ENCODE data around the gene MARCO. TPM values are rescaled to one million over a fixed set of nuclear protein-coding genes. Genes with fewer than 3 reads are reported as not detected.
"Not testable (repeated sequence)": the region's sequence is repeated elsewhere in the genome, so short reads cannot be mapped to it uniquely, and the experiment has no call there.

The MARCO gene
- total and polyA plus RNA-seq, 12 donors, result 0.44 to 149 (median 34.4) TPM

- Histone ChIP-seq H3K9me3 (replicated peaks in 1 of 3) (no peaks in the 10 kb centered on the region), H3K36me3 (replicated peaks in 1 of 2) (no peaks in the 10 kb centered on the region), H3K27me3 (no peaks in the 10 kb centered on the region), H3K4me3 (no peak overlapping the region), H3K27ac (no peak overlapping the region), H3K4me1 (replicated peaks in 1 of 2) (no peaks in the 10 kb centered on the region)
- 24 to 42% (median 36%) methylated on average over 2 of the region's 2 CpGs for WGBS, 4 donors
- no peak for DNase-seq
- TF ChIP-seq POLR2A (IDR thresholded peaks at IDR 0.05), result no peak
- TF ChIP-seq CTCF (IDR thresholded peaks at IDR 0.05), result no peak
- intact Hi-C loops (cut with DNase I), result no loop called here
These were observed 1.3 kb downstream of the MARCO start for GRCh38 chr2:118943286-118943685.

GRCh38 chr2:118945881-118946280 is 3.9 kb downstream of the MARCO start:
- Histone ChIP-seq H3K4me1 (replicated peaks in 1 of 2) (no peaks in the 10 kb centered on the region), H3K9me3 (replicated peaks in 1 of 3) (no peaks in the 10 kb centered on the region), H3K36me3 (replicated peaks in 1 of 2) (no peaks in the 10 kb centered on the region), H3K27me3 (no peaks in the 10 kb centered on the region), H3K4me3 (no peak overlapping the region), H3K27ac (no peak overlapping the region)
- no peak for DNase-seq
- WGBS, 4 donors, result 44 to 62% (median 57%) methylated on average over 3 of the region's 3 CpGs
- intact Hi-C loops (cut with DNase I), result no loop called here
- TF ChIP-seq CTCF (IDR thresholded peaks at IDR 0.05) (no peak), POLR2A (IDR thresholded peaks at IDR 0.05) (no peak)

GRCh38 chr2:118948266-118948665 is 6.3 kb downstream of the MARCO start:
- intact Hi-C loops (cut with DNase I); H3K4me1 ChIP-seq (replicated peaks in 1 of 2); H3K9me3 ChIP-seq (replicated peaks in 1 of 3); H3K27me3 ChIP-seq; DNase-seq; H3K4me3 ChIP-seq; H3K36me3 ChIP-seq (replicated peaks in 1 of 2); H3K27ac ChIP-seq: not testable (repeated sequence)
- WGBS, 4 donors, result 46 to 59% (median 50%) methylated on average over 3 of the region's 3 CpGs

GRCh38 chr2:118954297-118955060 is 12.5 kb downstream of the MARCO start:
- no peaks in the 10 kb centered on the region for H3K4me1 ChIP-seq (replicated peaks in 1 of 2)
- intact Hi-C loops (cut with DNase I), result no loop called here
- H3K9me3 ChIP-seq (replicated peaks in 1 of 3), result no peaks in the 10 kb centered on the region
- no peak for TF ChIP-seq CTCF (IDR thresholded peaks at IDR 0.05)
- no peak for TF ChIP-seq POLR2A (IDR thresholded peaks at IDR 0.05)
- no peak overlapping the region for H3K4me3 ChIP-seq
- DNase-seq, result peak in 1 of 7 donors; percentile 7
- H3K27ac ChIP-seq, result peak overlapping the region in 1 of 5 donors; percentile 52
- 55 to 72% (median 69%) methylated on average over 7 to 8 of the region's 8 CpGs for WGBS, 4 donors
- H3K27me3 ChIP-seq, result no peaks in the 10 kb centered on the region
- no peaks in the 10 kb centered on the region for H3K36me3 ChIP-seq (replicated peaks in 1 of 2)

GRCh38 chr2:118965737-118966136 is 23.7 kb downstream of the MARCO start:
- intact Hi-C loops (cut with DNase I), result no loop called here
- Histone ChIP-seq H3K36me3 (replicated peaks in 1 of 2) (no peaks in the 10 kb centered on the region), H3K27me3 (peaks cover 4% of the 10 kb centered on the region), H3K27ac (no peak overlapping the region), H3K4me1 (replicated peaks in 1 of 2) (no peaks in the 10 kb centered on the region), H3K4me3 (no peak overlapping the region), H3K9me3 (replicated peaks in 1 of 3) (no peaks in the 10 kb centered on the region)
- 51 to 77% (median 57%) methylated on average over 3 of the region's 3 CpGs for WGBS, 4 donors
- TF ChIP-seq CTCF (IDR thresholded peaks at IDR 0.05), result no peak
- TF ChIP-seq POLR2A (IDR thresholded peaks at IDR 0.05), result no peak
- DNase-seq, result no peak
